Stimulated activated naive CD8-positive, alpha-beta T cell treated with anti-CD3 and anti-CD28 coated beads, Interleukin-15, amount 100 ng/mL, for 72 hours (primary cell): ENCODE measurements around the gene DNAI2.

Source experiments
- ATAC-seq: fragments of 150-1000 bp; cut with Tn5 transposase; 2 replicates; pipeline ENCODE4 v1.10.0; 2021; ENCODE audit warnings: mild to moderate bottlenecking, moderate library complexity
- DNase-seq, 2 donors: peaks; one replicate each; pipeline ENCODE4 v3.0.0; 2021 to 2022
- H3K27ac Mint-ChIP-seq, 2 donors: one replicate each; pipeline ENCODE4 v1.8.0; 2022; ENCODE audit warnings: mild to moderate bottlenecking in 2 of 2, mixed read lengths in 2 of 2, moderate library complexity in 2 of 2
- H3K27me3 Mint-ChIP-seq: one replicate; pipeline ENCODE4 v1.8.0; 2022; ENCODE audit warnings: mixed read lengths
- H3K4me1 Mint-ChIP-seq: one replicate; pipeline ENCODE4 v1.8.0; 2022; ENCODE audit warnings: mild to moderate bottlenecking, mixed read lengths
- H3K4me3 Mint-ChIP-seq, 2 donors: one replicate each; pipeline ENCODE4 v1.8.0; 2022; ENCODE audit warnings: mild to moderate bottlenecking in 2 of 2, mixed read lengths in 2 of 2, moderate library complexity in 1 of 2
- H3K9me3 Mint-ChIP-seq, 2 donors: one replicate each; pipeline ENCODE4 v1.8.0; 2022; ENCODE audit warnings: mixed read lengths in 2 of 2

DNAI2 gene, protein sequence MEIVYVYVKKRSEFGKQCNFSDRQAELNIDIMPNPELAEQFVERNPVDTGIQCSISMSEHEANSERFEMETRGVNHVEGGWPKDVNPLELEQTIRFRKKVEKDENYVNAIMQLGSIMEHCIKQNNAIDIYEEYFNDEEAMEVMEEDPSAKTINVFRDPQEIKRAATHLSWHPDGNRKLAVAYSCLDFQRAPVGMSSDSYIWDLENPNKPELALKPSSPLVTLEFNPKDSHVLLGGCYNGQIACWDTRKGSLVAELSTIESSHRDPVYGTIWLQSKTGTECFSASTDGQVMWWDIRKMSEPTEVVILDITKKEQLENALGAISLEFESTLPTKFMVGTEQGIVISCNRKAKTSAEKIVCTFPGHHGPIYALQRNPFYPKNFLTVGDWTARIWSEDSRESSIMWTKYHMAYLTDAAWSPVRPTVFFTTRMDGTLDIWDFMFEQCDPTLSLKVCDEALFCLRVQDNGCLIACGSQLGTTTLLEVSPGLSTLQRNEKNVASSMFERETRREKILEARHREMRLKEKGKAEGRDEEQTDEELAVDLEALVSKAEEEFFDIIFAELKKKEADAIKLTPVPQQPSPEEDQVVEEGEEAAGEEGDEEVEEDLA

DNA sequence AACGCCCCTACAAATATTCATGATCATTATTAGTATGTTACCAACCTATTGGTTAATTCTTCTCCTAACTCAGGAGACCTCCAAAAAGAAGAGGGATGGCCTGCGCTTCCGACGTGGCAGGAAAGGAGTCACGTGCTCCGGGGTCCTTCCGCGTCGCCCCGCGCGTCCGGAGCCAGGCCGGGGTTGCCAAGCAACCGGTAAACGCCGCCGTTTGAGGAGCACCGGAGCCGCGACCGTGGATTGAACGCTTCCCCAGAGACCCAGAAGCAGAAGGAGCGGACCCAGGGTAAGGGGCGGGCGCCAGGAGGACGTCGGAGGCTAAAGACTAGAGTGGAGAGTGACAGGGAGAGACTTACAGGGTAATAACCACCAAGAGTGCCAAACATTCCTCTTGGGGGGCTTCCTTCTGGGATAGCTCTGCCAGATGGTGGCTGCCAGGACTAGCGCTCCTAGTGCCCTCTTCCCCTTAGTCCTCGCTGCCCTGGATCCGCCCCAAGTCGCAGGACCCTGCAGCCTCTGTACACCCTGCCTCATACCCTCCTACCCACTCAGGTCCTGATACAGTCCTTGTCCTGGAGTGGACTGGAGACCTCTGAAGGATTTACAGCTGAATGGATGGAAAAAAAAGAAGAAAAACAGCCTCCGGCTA is at the start of gene DNAI2:
TSS of gene DNAI2 (plus strand) at position 175 of the 649 bp plus-strand sequence. CDS start 7,584 bp downstream, outside the sequence.
- peak; percentile 43 for ATAC-seq

DNA sequence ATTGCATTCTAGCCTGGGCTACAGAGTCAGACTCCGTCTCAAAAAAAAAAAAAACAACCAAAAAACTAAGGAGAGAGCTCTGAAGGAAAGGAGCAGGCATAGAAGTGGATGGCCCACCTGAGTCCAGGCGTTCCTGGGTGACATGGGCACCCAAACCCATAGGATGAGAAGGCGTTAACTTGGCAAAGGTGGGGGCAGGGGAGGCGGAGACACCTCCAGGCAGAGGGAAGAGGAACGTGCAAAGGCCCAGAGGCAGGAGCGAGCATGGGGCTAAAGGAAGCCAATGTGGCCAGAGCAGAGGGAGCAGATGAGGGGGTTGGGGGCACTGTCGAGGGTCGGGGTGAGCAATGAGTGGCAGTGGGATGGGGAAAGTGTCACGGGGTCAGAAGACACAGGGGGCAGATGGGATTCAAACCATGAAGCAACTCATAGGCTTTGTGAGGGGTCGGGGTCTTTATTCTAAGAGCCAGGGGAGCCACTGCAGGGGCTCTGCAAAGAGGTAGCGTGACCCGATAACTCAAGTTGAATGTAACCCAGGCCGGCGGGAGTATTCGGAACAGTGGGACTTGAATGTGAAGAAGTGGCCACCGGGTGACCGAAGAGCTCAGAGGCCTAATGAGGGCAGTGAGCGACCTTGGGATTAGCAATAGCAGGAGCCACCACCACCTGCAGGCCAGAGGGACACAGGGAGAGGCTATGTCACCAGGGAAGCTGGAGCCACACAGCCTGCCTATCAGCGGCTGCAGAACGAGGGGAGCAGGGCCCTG is 48.9 kb upstream of the DNAI2 start:
- Mint-ChIP-seq H3K4me1 (no peaks in the 10 kb centered on the region), H3K27ac (peak overlapping the region in 1 of 2 donors; percentile 35), H3K27me3 (no peaks in the 10 kb centered on the region), H3K4me3 (no peak overlapping the region), H3K9me3 (no peaks in the 10 kb centered on the region)
- DNase-seq = no peak
- ATAC-seq = no peak

More for the DNA sequence above, at the start of gene DNAI2:
- peak within 1 kb of the TSS; percentile 81 to 83 for H3K4me3 Mint-ChIP-seq
- H3K4me1 Mint-ChIP-seq = peaks cover 42% of the 10 kb centered on the region
- H3K9me3 Mint-ChIP-seq = no peaks in the 10 kb centered on the region
- DNase-seq = no peak
- H3K27ac Mint-ChIP-seq = peak within 1 kb of the TSS; percentile 37 to 92
- peaks cover 32% of the 10 kb centered on the region for H3K27me3 Mint-ChIP-seq

DNA sequence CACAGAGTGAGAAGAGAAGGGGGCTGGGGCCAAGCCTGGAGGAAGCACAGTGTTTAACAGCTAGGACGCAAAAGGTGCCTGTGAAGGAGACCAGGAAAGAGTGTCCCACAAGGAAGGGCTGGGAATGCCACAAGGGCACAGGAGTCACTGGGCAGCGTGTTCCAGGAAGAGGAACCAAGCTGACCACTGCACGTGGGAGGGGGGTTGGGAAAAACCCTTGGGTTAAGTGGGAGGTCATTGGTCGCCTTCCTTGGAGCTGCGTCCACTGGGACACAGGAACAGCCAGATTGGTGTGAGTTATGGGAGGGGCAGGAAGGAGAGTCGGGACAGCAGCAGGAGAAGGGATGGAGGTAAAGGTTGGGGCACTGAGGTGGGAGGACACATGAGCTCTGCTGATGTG is 47.8 kb upstream of the DNAI2 start:
- DNase-seq = no peak
- Mint-ChIP-seq H3K27me3 (no peaks in the 10 kb centered on the region), H3K27ac (peak overlapping the region in 1 of 2 donors; percentile 30), H3K9me3 (no peaks in the 10 kb centered on the region), H3K4me3 (no peak overlapping the region), H3K4me1 (no peaks in the 10 kb centered on the region)
- no peak for ATAC-seq

DNA sequence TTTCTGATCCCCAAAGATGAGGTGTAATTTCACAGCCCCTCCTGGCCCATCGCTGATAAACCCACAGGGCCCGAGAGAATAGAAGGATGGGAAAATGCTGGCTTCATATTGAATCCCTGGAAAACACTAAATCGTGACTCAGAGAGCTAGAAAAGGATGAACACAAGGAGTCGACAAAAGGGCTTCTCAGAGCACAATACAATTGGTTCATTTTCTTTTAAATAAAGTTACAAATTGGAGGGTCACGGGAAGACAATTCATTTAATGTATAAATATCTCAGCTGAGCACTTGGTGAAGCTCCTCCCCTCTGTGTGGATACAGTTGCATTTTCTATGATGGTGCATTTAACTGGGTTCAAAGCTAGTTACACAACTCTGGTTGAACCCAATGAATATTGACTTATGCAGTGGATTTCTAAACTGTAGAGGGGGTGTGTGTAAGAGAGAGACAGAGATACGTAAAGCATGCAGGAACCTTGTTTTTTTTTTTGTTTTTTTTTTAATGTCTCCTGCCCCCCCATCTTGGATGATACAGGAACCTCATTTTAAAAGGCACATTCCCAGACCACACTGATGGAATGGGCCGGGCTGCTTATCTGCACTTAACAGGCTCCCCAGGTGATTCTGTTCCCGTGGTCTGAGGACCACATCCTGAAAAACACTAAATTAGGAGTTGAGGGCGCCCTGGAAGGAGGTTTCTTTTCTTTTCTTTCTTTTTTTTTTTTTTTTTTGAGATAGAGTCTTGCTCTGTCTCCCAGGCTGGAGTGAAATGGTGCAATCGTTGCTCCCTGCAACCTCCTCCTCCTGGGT is 46.6 kb upstream of the DNAI2 start:
- Mint-ChIP-seq H3K4me3 (no peak overlapping the region), H3K9me3 (no peaks in the 10 kb centered on the region), H3K27ac (no peak overlapping the region), H3K4me1 (no peaks in the 10 kb centered on the region), H3K27me3 (no peaks in the 10 kb centered on the region)
- DNase-seq (no peak), ATAC-seq (no peak)

DNA sequence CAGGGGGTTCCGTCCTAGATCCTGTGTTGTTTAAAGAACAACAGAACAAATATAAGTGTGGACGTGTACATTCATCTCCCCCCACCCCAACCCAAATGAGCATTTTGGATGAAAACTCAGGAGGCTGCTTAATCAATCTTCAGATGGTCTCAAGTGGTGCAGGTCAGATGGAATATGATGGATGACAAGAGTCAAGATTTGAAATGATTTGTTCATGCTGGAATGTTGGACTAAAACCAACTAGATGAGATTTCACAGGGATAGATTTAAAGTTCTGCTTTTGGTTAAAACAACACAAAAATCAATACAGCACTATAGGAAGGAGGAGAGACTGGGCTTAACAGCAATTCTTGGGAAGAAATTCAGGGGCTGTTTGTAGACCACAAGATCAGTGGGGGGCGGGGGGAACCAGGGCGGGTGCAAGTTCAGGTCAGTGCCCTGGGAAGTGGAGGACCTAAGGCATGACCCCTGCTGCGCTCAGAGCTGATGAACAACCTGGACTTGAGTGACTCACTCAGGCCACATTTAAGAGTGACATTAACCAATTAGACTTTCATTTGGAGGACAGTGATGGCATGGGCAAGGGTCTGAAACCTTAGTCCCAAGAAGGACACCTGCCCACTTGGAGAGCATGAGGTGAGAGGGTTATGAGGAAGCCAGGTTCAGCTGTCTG is 45.6 kb upstream of the DNAI2 start:
- Mint-ChIP-seq H3K27ac (no peak overlapping the region), H3K9me3 (no peaks in the 10 kb centered on the region)
- ATAC-seq = no peak

DNA sequence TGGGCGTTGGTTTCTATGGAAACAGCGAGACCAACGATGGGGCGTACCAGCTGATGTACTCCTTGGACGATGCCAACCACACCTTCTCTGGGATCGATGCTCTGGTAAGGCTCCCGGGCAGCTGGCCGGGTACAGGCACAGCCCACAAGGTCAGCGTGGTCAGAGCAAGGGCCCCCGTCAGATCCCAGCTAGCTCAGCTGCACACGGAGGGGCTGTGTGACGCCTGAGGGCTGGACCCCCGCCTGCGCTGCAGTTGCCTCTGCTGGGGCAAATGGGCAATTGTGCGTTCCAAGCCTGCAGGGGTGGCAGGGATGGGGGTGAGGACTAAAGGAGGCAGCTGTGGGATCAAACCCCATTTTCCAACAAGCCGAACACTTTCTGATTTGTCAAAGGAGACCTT is 43.1 kb upstream of the DNAI2 start:
- Mint-ChIP-seq H3K4me3 (no peak overlapping the region), H3K27ac (no peak overlapping the region), H3K9me3 (no peaks in the 10 kb centered on the region), H3K27me3 (no peaks in the 10 kb centered on the region), H3K4me1 (no peaks in the 10 kb centered on the region)
- no peak for DNase-seq
- no peak for ATAC-seq

More for the DNA sequence above, 45.6 kb upstream of the DNAI2 start:
- Mint-ChIP-seq H3K4me3 (no peak overlapping the region), H3K4me1 (no peaks in the 10 kb centered on the region), H3K27me3 (no peaks in the 10 kb centered on the region)
- DNase-seq = no peak

DNA sequence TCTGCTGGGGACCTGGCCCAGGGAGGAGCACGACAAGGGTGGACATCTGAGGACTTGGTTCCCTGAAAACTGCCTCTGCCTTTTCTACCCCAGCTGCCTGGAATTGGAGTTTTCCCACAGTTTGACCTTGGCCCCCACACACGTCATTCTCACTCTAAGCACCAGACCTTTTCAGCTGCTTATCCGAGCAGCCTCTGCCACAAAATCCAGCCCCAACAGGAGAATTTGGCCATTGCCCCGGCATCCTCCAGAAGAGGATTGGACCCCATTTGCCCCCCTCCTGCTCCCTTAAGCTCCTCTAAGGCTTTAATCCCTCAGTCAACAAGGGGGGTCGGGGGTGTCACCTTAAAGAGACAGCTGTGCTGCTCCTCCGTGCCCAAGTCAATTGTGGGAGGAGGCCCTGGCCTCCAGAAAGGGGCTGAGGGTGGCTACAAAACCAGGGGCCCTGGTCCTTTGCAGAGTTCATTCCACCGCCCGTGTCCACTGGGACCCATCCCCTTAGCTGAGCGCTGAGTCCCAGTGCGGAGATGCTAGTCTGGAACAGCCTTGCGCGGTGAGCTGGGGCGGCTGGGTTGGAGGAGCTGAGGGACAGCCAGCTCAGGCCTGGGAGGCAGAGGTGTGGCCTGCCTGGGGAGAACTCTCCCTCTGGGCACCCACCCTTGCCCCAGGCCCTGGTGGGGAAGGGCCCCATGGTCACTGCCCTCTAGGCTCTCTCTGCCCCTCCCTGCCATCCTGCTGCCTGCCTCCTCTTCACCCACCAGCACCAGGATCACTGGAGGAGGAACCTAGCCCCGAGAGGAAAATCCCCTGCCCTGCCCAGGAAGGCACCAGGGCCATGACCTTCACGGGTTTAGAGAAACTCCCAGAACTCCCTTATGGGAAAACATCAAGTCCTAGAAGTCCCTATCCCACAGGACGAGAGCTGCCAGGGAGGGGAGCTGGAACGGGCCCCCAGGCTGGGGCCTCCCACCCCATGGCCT is 41.8 kb upstream of the DNAI2 start:
- ATAC-seq (no peak), DNase-seq (no peak)
- Mint-ChIP-seq H3K4me3 (no peak overlapping the region), H3K27ac (peak overlapping the region in 1 of 2 donors; percentile 86), H3K4me1 (no peaks in the 10 kb centered on the region), H3K9me3 (no peaks in the 10 kb centered on the region), H3K27me3 (no peaks in the 10 kb centered on the region)

DNA sequence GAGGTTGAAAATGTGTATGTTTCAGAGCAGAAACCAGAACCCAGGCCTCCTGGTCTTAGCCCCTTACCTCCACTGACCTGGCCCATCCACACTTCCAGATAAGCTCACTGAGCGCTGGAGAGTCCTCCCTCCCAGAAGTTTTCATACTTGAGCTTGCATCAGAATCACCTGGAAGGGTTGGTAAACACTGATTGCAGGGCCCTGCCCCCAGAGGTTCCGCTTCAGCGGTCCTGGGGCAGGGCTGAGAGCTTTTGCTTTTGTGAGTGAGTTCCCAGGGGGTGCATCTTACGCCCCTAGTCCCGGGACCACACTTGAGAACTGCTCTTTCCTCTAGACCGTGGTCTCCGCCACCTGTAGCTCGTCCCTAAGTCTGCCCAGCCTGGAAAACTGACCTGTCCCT is 40.1 kb upstream of the DNAI2 start:
- ATAC-seq (peak; percentile 9), DNase-seq (no peak)
- Mint-ChIP-seq H3K4me3 (no peak overlapping the region), H3K4me1 (no peaks in the 10 kb centered on the region), H3K9me3 (no peaks in the 10 kb centered on the region), H3K27ac (no peak overlapping the region), H3K27me3 (no peaks in the 10 kb centered on the region)

DNA sequence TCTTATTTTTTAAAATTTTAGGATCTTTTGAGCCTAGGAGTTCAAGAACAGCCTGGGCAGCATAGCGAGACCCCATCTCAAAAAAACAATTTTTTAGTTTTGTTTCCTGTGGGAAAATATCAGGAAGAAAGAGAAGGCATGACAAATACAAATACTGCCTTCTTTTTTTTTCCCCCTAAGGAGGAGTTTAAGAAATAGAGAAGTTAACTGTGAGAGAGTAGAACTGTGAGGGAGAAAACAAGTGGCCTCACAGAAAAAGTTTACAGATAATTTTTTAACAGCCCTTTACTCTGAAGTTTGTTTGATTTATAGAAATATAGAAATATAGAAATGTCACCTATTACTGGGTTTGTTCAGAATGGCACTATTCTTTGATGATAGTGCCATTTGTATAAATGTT is 39.5 kb upstream of the DNAI2 start:
- Mint-ChIP-seq H3K9me3 (no peaks in the 10 kb centered on the region), H3K27ac (no peak overlapping the region), H3K4me3 (no peak overlapping the region), H3K4me1 (no peaks in the 10 kb centered on the region), H3K27me3 (no peaks in the 10 kb centered on the region)
- ATAC-seq (no peak), DNase-seq (no peak)

DNA sequence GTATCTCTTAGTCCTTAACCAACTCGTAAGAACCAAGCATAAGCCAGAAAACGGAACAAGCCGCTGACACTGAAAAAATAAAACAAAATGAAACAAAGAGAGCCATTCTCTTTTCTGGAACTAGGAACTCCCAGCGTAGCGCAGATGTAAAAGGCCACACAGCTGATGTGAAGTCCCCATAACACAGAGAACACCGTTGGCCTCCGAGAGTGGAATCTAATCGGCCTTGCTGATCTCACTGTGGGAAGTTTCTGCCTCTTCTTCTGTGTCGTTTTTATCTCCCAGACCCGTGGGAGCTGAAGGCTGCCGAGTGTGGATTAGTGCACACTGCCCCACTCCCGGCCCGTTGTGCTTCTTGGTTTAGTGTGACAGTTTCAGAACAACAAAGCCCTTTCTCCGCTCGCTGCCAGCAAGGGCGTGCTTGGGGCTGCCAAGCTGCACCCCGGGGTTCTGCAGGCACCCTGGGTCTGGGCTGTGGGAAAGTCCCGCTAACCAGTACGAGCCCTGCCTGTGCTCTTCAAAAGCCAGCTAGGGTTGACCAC is 38.9 kb upstream of the DNAI2 start:
- Mint-ChIP-seq H3K4me3 (no peak overlapping the region), H3K4me1 (no peaks in the 10 kb centered on the region), H3K27ac (peak overlapping the region; percentile 12 to 44), H3K27me3 (no peaks in the 10 kb centered on the region), H3K9me3 (no peaks in the 10 kb centered on the region)
- no peak for ATAC-seq
- no peak for DNase-seq

DNA sequence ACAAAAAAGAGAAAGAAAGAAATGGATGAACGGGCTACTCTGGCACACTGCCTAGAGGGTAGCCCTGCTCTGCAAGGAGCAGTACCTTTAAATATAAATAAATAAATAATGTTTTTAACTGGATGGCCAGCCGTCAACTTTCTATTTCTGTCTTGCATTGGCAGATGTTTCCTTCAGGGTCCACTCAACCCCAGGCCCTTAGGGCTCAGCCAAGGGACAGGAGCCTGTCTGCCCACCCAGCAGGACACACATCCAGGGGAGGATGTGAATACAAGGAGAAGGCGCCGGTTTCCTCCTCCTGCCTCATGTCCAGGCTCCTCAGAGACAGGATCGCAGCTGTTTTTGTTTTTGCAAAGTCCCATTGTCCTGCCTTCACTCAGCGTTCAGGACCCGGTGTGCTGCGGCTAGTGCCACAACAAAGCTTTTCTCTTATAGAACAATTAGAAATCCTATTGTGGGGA is 38.1 kb upstream of the DNAI2 start:
- Mint-ChIP-seq H3K27ac (no peak overlapping the region), H3K4me1 (no peaks in the 10 kb centered on the region), H3K27me3 (no peaks in the 10 kb centered on the region), H3K4me3 (no peak overlapping the region), H3K9me3 (no peaks in the 10 kb centered on the region)
- ATAC-seq = no peak
- no peak for DNase-seq

DNA sequence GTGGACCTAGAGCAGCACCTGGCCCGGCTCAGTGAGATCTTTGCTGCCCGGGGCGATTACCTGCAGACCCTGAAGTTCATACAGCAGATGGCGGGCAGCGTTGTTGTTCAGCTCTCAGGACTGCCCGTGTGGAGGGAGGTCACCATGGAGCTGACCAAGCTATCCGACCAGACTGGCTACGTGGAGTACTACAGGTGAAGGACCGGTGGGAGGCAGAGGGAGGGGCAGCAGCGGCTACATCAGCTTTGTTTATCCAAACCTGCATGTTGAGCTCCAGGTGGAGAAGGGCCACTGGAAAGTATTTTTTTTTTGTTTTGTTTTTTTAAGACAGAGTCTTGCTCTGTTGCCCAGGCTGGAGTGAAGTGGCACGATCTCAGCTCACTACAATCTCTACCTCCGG is 36.7 kb upstream of the DNAI2 start:
- ATAC-seq (no peak), DNase-seq (no peak)
- H3K9me3 Mint-ChIP-seq = no peaks in the 10 kb centered on the region
- H3K4me1 Mint-ChIP-seq = no peaks in the 10 kb centered on the region
- no peaks in the 10 kb centered on the region for H3K27me3 Mint-ChIP-seq
- H3K27ac Mint-ChIP-seq = no peak overlapping the region
- no peak overlapping the region for H3K4me3 Mint-ChIP-seq

DNA sequence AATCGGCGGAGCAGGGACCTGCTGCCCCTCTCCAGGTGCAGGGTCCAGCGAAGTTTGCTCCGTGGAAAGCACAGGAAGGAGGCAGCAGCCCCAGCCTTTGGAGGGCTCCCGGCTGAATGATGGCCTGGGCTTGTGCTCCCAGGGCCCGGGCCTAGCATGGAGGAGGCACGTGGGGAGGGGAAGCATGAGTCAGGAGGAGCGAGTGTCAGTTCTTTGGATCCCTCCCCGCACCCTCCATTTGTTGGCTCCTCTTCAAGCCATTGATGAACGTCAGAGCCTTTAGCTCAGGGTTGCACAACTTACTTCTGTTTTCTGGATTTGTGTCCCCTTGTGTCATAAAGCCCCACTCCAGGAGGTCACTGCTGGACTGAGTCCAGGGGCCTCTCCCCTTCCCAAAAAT is 34.9 kb upstream of the DNAI2 start:
- H3K9me3 Mint-ChIP-seq = no peaks in the 10 kb centered on the region
- no peak overlapping the region for H3K4me3 Mint-ChIP-seq
- H3K4me1 Mint-ChIP-seq = no peaks in the 10 kb centered on the region
- H3K27me3 Mint-ChIP-seq = no peaks in the 10 kb centered on the region
- ATAC-seq (no peak), DNase-seq (no peak)
- H3K27ac Mint-ChIP-seq = peak overlapping the region in 1 of 2 donors; percentile 92
